Astrocyte (in vitro differentiated cells and primary cell): ENCODE results near the gene CDH18. TPM values are rescaled to one million over a fixed set of nuclear protein-coding genes. Genes with fewer than 3 reads are reported as not detected.
A peak's percentile ranks its signal among the peaks of the same experiment; 100 is the strongest.

Source experiments
- DNase-seq: peaks from one replicate; pipeline ENCODE4 v3.0.0-alpha.2; 2010; ENCODE audit warnings: low read depth
- FAIRE-seq: peaks from 2 replicates; lab custom pipeline; 2011; peaks lifted over from hg19 to GRCh38; lab: Jason Lieb, UNC
- H2AFZ ChIP-seq: 2 replicates; pipeline ENCODE4 v1.6.0; 2012; ENCODE audit warnings: low read depth, low read length, inconsistent platforms
- H3K27ac ChIP-seq: 2 replicates; pipeline ENCODE4 v1.5.1; 2011; ENCODE audit warnings: low read depth, low read length, inconsistent platforms
- H3K27me3 ChIP-seq: 2 replicates; pipeline ENCODE4 v1.6.0; 2011; ENCODE audit warnings: low read length, inconsistent platforms; ENCODE audit not compliant: insufficient read depth
- H3K36me3 ChIP-seq: 2 replicates; pipeline ENCODE4 v1.5.1; 2011; ENCODE audit warnings: low read length, inconsistent platforms; ENCODE audit not compliant: insufficient read depth
- H3K4me1 ChIP-seq: 2 replicates; pipeline ENCODE4 v1.5.1; 2011; ENCODE audit warnings: low read length, inconsistent platforms; ENCODE audit not compliant: insufficient read depth
- H3K4me2 ChIP-seq: 2 replicates; pipeline ENCODE4 v1.6.0; 2012; ENCODE audit warnings: low read length, inconsistent platforms
- H3K4me3 ChIP-seq: 2 replicates; pipeline ENCODE4 v1.5.1; 2011; ENCODE audit warnings: low read depth, mild to moderate bottlenecking, low read length, inconsistent platforms; ENCODE audit not compliant: insufficient read depth
- H3K79me2 ChIP-seq: 2 replicates; pipeline ENCODE4 v1.6.0; 2012; ENCODE audit warnings: mild to moderate bottlenecking, low read length, inconsistent platforms; ENCODE audit not compliant: insufficient read depth
- H3K9ac ChIP-seq: 2 replicates; pipeline ENCODE4 v1.6.0; 2012; ENCODE audit warnings: mild to moderate bottlenecking, low read length, inconsistent platforms
- H3K9me3 ChIP-seq: 2 replicates; pipeline ENCODE4 v1.5.1; 2012; ENCODE audit warnings: low read depth, mild to moderate bottlenecking, low read length, inconsistent platforms; ENCODE audit not compliant: insufficient read depth
- H4K20me1 ChIP-seq: 2 replicates; pipeline ENCODE4 v1.6.0; 2012; ENCODE audit warnings: low read length, inconsistent platforms; ENCODE audit not compliant: insufficient read depth
- H3K27ac Mint-ChIP-seq: one replicate; pipeline ENCODE4 v1.8.0; 2021; ENCODE audit warnings: mild to moderate bottlenecking, mixed read lengths; ENCODE audit not compliant: unreplicated experiment
- H3K27me3 Mint-ChIP-seq: one replicate; pipeline ENCODE4 v1.8.0; 2021; ENCODE audit warnings: low read depth, mixed read lengths; ENCODE audit not compliant: unreplicated experiment
- H3K36me3 Mint-ChIP-seq: one replicate; pipeline ENCODE4 v1.8.0; 2021; ENCODE audit warnings: low read depth, mixed read lengths; ENCODE audit not compliant: unreplicated experiment
- H3K4me1 Mint-ChIP-seq: one replicate; pipeline ENCODE4 v1.8.0; 2021; ENCODE audit warnings: low read depth, mixed read lengths; ENCODE audit not compliant: unreplicated experiment
- H3K4me3 Mint-ChIP-seq: one replicate; pipeline ENCODE4 v1.8.0; 2021; ENCODE audit warnings: mild to moderate bottlenecking, moderate library complexity, mixed read lengths; ENCODE audit not compliant: unreplicated experiment
- H3K9me3 Mint-ChIP-seq: one replicate; pipeline ENCODE4 v1.8.0; 2021; ENCODE audit warnings: mild to moderate bottlenecking, mixed read lengths; ENCODE audit not compliant: unreplicated experiment
- CTCF ChIP-seq: IDR thresholded peaks from 2 replicates; pipeline ENCODE4 v1.5.1; 2011; ENCODE audit warnings: low read depth, mild to moderate bottlenecking, inconsistent platforms, low read length, moderate library complexity; ENCODE audit not compliant: insufficient read depth
- EZH2 ChIP-seq: IDR thresholded peaks from 2 replicates; pipeline ENCODE4 v1.6.1; 2012; ENCODE audit warnings: mild to moderate bottlenecking, low read length, inconsistent platforms; ENCODE audit not compliant: insufficient read depth
- total RNA-seq: library from RNA; stranded (reverse); gene quantifications from 2 replicates; pipeline ENCODE4 v1.2.1, GENCODE V29; 2021

Gene CDH18
- total RNA-seq, 1 donor from 2014 or later, result not detected

- no peak overlapping the region for H3K4me3 ChIP-seq
- no peak overlapping the region for H3K4me3 Mint-ChIP-seq
- no peaks in the 10 kb centered on the region for H3K4me1 ChIP-seq
- H3K79me2 ChIP-seq, result no peaks in the 10 kb centered on the region
- H3K9ac ChIP-seq, result no peak overlapping the region
- no peak overlapping the region for H2AFZ ChIP-seq
- H3K36me3 ChIP-seq, result no peaks in the 10 kb centered on the region
- no peaks in the 10 kb centered on the region for H4K20me1 ChIP-seq
- no peak overlapping the region for H3K4me2 ChIP-seq
- H3K27ac ChIP-seq, result no peak overlapping the region
- peaks cover 4% of the 10 kb centered on the region for H3K4me1 Mint-ChIP-seq
- no peaks in the 10 kb centered on the region for H3K9me3 Mint-ChIP-seq
- H3K9me3 ChIP-seq, result no peaks in the 10 kb centered on the region
- H3K36me3 Mint-ChIP-seq, result no peaks in the 10 kb centered on the region
- no peaks in the 10 kb centered on the region for H3K27me3 Mint-ChIP-seq
- H3K27ac Mint-ChIP-seq, result no peak overlapping the region
- no peaks in the 10 kb centered on the region for H3K27me3 ChIP-seq
- no peak for FAIRE-seq
- TF ChIP-seq CTCF, result no peak
- no peak for TF ChIP-seq EZH2
- peak; percentile 75 for DNase-seq
Observed at GRCh38 chr5:19771174-19771835, 216.7 kb downstream of the CDH18 start.

GRCh38 chr5:19770396-19770795 lies 217.6 kb downstream of the CDH18 start:
- no peak for TF ChIP-seq EZH2
- no peak for TF ChIP-seq CTCF
- Histone ChIP-seq H3K27me3 (no peaks in the 10 kb centered on the region), H3K36me3 (no peaks in the 10 kb centered on the region), H3K9ac (no peak overlapping the region), H2AFZ (no peak overlapping the region), H3K4me1 (no peaks in the 10 kb centered on the region), H3K4me3 (no peak overlapping the region), H3K79me2 (no peaks in the 10 kb centered on the region), H3K4me2 (no peak overlapping the region), H4K20me1 (no peaks in the 10 kb centered on the region), H3K9me3 (no peaks in the 10 kb centered on the region), H3K27ac (no peak overlapping the region)
- no peak overlapping the region for H3K27ac Mint-ChIP-seq
- FAIRE-seq (no peak), DNase-seq (no peak)
- H3K4me3 Mint-ChIP-seq, result no peak overlapping the region
- peaks cover 4% of the 10 kb centered on the region for H3K4me1 Mint-ChIP-seq
- no peaks in the 10 kb centered on the region for H3K36me3 Mint-ChIP-seq
- H3K9me3 Mint-ChIP-seq, result no peaks in the 10 kb centered on the region
- H3K27me3 Mint-ChIP-seq, result no peaks in the 10 kb centered on the region

GRCh38 chr5:19767987-19768386 lies 220.0 kb downstream of the CDH18 start:
- Histone ChIP-seq H3K27ac (no peak overlapping the region), H3K9ac (no peak overlapping the region), H3K79me2 (no peaks in the 10 kb centered on the region), H4K20me1 (no peaks in the 10 kb centered on the region), H3K36me3 (no peaks in the 10 kb centered on the region), H3K9me3 (no peaks in the 10 kb centered on the region), H3K4me1 (no peaks in the 10 kb centered on the region), H3K4me2 (peak overlapping the region; percentile 4), H3K4me3 (no peak overlapping the region), H3K27me3 (no peaks in the 10 kb centered on the region), H2AFZ (no peak overlapping the region)
- no peak for FAIRE-seq
- Mint-ChIP-seq H3K9me3 (no peaks in the 10 kb centered on the region), H3K27ac (no peak overlapping the region), H3K4me1 (peaks cover 4% of the 10 kb centered on the region), H3K36me3 (no peaks in the 10 kb centered on the region), H3K4me3 (no peak overlapping the region), H3K27me3 (no peaks in the 10 kb centered on the region)
- DNase-seq, result no peak
- no peak for TF ChIP-seq EZH2
- TF ChIP-seq CTCF, result no peak
